Stimulated activated CD8-positive, alpha-beta memory T cell treated with anti-CD3 and anti-CD28 coated beads, Interleukin-15, amount 100 ng/mL, for 48 hours (primary cell): ENCODE results near the gene TGM3.
"Not testable (repeated sequence)": the region's sequence is repeated elsewhere in the genome, so short reads cannot be mapped to it uniquely, and the experiment has no call there.

Experiments used
- DNase-seq, 2 donors: peaks; one replicate each; pipeline ENCODE4 v3.0.0-alpha.2; 2020; ENCODE audit warnings: low read depth in 2 of 2

Gene TGM3, protein sequence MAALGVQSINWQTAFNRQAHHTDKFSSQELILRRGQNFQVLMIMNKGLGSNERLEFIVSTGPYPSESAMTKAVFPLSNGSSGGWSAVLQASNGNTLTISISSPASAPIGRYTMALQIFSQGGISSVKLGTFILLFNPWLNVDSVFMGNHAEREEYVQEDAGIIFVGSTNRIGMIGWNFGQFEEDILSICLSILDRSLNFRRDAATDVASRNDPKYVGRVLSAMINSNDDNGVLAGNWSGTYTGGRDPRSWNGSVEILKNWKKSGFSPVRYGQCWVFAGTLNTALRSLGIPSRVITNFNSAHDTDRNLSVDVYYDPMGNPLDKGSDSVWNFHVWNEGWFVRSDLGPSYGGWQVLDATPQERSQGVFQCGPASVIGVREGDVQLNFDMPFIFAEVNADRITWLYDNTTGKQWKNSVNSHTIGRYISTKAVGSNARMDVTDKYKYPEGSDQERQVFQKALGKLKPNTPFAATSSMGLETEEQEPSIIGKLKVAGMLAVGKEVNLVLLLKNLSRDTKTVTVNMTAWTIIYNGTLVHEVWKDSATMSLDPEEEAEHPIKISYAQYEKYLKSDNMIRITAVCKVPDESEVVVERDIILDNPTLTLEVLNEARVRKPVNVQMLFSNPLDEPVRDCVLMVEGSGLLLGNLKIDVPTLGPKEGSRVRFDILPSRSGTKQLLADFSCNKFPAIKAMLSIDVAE

DNA sequence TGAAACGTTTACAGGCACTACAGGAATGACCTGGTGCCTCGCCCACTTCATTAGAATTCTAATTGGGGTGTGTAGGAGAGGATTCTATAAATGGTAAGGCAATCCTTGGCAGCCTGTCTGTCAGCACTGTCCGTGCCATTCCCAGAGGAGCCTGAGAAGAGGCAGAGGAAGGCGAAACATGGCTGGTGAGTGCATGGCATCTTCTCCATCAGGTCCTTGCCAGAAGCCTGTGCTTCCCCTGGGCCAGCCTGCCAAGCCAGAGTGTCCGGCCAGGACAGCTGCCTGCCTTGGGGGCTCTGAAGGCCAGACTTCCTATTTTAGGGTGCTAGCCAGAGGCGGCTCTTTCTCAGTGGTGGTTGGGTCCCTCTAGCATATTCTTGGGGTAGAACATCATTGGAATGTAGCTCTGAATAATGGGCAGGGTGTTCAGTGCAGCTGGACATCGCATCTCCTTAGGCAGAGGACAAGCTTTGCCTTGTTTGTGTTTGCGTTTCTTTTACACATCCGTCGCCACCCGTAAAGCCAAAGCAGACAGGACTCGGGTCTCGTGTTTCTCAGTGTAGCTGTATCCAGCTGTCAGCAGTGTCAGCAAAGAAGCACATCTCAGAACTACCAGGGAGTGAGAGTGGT, at the start of gene TGM3:
Gene TGM3, plus strand, starts transcription at position 116 of the 630 bp plus-strand sequence. Its CDS starts 63 bp downstream, at position 179.
- DNase-seq: no peak

DNA sequence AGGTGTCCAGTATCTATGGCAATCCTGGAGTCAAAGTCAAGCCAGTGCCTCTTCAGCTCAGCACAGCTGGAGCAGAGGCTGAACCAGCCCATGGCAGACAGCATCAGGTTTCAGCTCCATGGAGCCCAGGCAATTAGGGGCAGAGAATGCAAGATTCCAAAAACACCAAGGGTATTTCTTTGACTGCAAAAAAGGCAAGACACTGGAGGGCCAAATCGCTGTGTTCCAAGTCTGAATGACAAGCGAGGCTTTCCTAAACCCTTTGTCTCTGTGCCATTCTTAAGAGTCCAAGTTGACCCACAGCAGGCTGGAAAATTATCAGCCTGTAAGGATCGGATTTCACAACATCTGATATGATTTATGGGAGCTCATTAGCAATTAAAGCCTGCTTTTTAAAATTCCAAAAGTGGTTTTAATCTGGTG, 49.7 kb upstream of the TGM3 start:
- no peak for DNase-seq

DNA sequence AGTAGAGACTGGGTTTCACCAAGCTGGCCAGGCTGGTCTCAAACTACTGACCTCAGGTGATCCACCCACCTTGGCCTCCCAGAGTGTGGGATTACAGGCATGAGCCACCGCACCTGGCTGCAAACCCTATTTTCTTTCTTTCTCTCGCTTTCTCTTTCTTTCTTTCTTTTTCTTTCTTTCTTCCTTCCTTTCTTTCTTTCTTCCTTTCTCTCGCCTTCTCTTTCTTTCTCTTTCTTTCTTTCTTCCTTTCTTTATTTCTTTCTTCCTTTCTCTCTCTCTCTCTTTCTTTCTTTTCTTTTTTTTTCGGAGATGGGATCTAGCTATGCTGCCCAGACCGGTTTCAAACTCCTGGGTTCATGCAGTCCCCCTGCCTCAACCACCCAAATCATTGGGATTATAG, 47.0 kb upstream of the TGM3 start:
- no peak for DNase-seq

DNA sequence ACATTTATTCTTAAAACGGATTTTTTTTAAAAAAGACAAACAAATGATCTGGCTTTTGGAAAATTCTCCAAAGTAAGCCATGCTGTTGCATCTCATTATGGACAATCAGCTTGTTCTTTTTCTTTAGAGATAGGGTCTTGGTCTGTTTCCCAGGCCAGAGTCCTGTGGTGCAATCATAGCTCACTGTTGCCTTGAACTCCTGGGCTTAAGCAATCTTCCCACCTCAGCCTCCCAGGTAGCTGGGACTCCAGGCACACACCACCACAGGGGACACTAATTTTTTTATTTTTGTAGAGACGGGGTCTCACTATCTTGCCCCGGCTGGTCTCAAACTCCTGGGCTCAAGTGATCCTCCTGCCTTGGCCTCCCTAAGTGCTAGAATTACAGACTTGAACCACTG, 45.9 kb upstream of the TGM3 start:
- no peak for DNase-seq

GRCh38 chr20:2252419-2252997, 43.3 kb upstream of the TGM3 start:
- DNase-seq: no peak

GRCh38 chr20:2253256-2253655, 42.5 kb upstream of the TGM3 start:
- DNase-seq: no peak

DNA sequence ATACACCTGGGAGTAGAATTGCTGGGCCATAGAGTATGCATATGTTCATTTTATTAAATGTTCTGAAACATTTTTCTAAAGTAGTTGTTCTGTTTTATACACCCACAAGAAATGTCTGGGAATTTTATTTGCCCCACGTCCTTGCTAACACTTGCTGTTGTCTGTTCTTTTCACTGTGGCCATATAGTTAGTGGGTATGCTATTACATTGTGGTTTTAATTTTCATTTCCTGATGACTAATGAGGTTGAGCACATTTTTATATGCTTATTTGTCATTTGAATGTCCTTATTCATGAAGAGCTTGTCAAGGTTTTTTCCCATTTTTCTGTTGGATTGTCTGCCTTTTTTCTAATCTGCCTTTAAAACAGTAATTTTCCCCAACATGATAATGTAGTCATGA, 41.5 kb upstream of the TGM3 start:
- no peak for DNase-seq

GRCh38 chr20:2255926-2256531, 39.8 kb upstream of the TGM3 start:
- no peak for DNase-seq

- DNase-seq: no peak
Measured at GRCh38 chr20:2259731-2260130, 36.1 kb upstream of the TGM3 start.

GRCh38 chr20:2260250-2260649, 35.6 kb upstream of the TGM3 start:
- no peak for DNase-seq

DNA sequence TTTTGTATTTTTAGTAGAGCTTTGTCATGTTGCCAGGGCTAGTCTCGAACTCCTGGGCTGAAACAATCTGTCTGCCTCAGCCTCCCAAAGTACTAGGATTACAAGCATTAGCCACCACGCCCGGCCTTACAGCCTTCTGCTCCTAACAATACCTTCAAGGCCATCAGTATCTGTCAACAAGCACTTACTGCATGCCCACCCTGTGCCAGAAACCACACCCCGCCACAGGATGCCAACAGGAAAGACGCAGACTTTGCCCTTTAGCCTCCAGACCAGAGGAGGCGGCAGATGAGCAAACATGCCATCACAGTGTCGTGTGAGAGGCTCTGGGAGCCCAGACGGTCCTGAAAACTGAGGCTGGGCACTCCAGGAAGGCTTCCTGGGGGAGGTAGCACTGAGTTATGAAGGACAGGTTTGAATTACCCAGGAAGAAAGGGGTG, 34.7 kb upstream of the TGM3 start:
- no peak for DNase-seq

GRCh38 chr20:2261629-2262028, 34.2 kb upstream of the TGM3 start:
- DNase-seq: no peak

DNA sequence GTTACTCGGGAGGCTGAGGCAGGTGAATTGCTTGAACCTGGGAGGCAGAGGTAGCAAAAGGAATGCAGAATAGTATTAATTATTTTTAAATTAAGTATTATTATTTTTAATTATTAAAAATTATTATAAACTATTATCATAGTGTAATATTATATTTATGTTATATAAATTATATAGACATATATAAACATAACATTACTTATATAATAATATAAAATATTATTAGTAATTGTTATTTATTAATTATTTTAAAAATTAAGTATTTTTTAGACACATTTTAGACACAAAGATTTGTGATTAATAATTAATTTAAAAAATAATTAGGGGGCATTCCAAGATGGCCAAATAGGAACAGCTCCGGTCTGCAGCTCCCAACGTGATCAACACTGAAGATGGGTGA, 31.7 kb upstream of the TGM3 start:
- DNase-seq: no peak

GRCh38 chr20:2264621-2265374, 31.0 kb upstream of the TGM3 start:
- not testable (repeated sequence) for DNase-seq

GRCh38 chr20:2273634-2274302, 22.0 kb upstream of the TGM3 start:
- no peak for DNase-seq

DNA sequence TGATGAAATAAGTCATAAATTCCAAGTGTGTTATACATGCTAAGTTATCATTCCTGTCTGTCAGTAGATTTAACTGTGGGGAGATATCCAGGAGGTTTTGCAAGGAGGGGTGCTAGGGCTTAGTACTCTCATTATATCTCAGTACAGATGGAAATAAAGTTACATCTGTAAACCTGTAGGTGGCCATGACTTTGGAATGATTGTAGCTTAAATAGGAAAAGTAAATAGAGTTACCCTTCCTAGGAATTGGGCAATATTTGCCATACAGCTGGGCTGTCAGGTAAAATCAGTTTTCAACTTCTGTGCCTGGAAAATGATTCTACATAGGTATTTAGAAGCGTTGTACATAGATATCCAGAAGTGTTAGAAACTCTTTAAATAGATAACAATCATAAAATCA, 19.8 kb upstream of the TGM3 start:
- no peak for DNase-seq

DNA sequence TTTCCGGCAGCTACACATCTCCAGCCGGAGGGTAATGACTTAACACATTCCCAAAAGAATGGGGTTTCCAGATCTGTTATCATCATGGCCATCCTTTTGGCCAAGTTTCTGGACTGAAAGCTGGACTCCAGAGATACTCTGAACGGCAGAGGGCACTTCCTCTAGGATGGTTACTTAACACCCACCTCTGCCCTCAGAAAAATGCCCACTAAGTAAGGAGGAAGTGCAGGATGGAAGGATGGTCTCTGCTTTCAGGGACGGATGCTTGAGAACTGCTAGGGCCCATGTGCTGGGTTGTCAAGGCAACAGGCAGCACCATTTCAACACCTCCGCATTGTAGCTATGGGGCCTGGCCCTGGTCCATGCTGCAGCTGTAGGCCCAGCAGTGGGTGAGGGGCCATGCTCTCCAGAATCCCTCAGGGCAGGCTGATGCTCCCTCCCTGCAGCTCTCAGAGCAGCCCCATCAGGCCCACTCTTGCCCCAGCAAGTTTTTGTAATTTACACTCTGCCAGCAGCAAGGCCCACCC, 16.5 kb upstream of the TGM3 start:
- DNase-seq: no peak

- no peak for DNase-seq
Measured at GRCh38 chr20:2280082-2280481, 15.7 kb upstream of the TGM3 start.

DNA sequence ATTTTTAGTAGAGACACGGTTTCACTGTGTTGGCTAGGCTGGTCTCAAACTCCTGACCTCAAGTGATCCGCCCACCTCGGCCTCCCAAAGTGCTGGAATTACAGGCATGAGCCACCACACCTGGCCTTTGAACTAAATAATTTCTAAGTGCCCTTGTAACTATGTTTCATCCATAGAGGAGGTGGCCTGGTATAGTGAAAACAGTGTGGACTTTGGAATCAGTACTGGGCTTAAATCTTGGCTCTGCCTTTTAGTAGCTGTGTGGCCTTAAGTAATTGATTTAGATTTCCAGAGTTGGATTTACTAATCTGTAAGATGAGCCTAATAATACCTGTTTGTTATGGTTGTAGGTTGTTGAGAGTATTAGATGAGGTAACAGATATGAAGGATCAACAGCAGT, 14.2 kb upstream of the TGM3 start:
- DNase-seq: no peak

DNA sequence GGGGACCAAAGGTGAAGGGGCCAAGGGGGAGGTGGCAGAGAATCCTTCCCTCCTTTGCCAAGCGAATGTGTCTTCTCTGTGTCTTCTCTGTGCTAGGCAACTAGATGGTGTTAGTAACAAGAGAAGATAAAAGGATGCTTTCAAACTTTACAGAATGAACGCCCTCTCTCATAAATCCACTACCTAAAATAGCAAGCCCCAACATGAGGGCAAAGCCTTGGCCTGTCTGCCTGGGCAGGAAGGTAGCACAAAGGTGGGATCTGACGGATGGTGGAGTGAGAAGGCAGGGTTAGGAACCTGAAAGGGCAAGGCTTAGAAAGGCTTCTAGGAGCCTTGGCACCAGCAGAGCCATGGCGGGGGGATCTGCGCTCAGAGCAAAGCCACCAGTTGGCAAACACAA, 13.6 kb upstream of the TGM3 start:
- no peak for DNase-seq
